Inflammatory macrophage (primary cell): ENCODE results near the gene LIMS3.
"Not testable (repeated sequence)": the region's sequence is repeated elsewhere in the genome, so short reads cannot be mapped to it uniquely, and the experiment has no call there.

Experiments
- DNase-seq, 2 donors: peaks; one replicate each; pipeline ENCODE4 v3.0.0-alpha.2; 2020 to 2022
- total RNA-seq, 18 experiments: gene quantifications; one replicate each; lab custom pipeline; 2026; ENCODE audit warnings: mixed read lengths in 6 of 18, inconsistent platforms in 2 of 18; lab: John Stamatoyannopoulos, UW

Gene LIMS3
- total RNA-seq, result 0 to 0.16 (median 0.06) reads per million in 18 experiments

GRCh38 chr2:109898462-109899336 is at the start of gene LIMS3:
Gene LIMS3 (plus strand): TSS chr2:109898688. CDS start chr2:109898729, 41 bp downstream.
- DNase-seq, result not testable (repeated sequence)

- DNase-seq, result not testable (repeated sequence)
Measured at GRCh38 chr2:109871129-109871751, 27.2 kb upstream of the LIMS3 start.

- not testable (repeated sequence) for DNase-seq
Measured at GRCh38 chr2:109876625-109877024, 21.9 kb upstream of the LIMS3 start.

GRCh38 chr2:109882112-109882511 is 16.4 kb upstream of the LIMS3 start:
- DNase-seq, result not testable (repeated sequence)

GRCh38 chr2:109888414-109888813 is 10.1 kb upstream of the LIMS3 start:
- DNase-seq, result not testable (repeated sequence)

- not testable (repeated sequence) for DNase-seq
Measured at GRCh38 chr2:109889909-109890308, 8.6 kb upstream of the LIMS3 start.

GRCh38 chr2:109891024-109891423 is 7.5 kb upstream of the LIMS3 start:
- not testable (repeated sequence) for DNase-seq

GRCh38 chr2:109893736-109894135 is 4.8 kb upstream of the LIMS3 start:
- DNase-seq, result not testable (repeated sequence)

GRCh38 chr2:109894141-109894540 is 4.3 kb upstream of the LIMS3 start:
- DNase-seq, result not testable (repeated sequence)

- DNase-seq, result not testable (repeated sequence)
Measured at GRCh38 chr2:109895090-109895869, 3.2 kb upstream of the LIMS3 start.

GRCh38 chr2:109896212-109896611 is 2.3 kb upstream of the LIMS3 start:
- not testable (repeated sequence) for DNase-seq

- DNase-seq, result not testable (repeated sequence)
Measured at GRCh38 chr2:109897769-109898461, 573 bp upstream of the LIMS3 start.

- DNase-seq, result not testable (repeated sequence)
Measured at GRCh38 chr2:109905796-109906195, 7.3 kb downstream of the LIMS3 start.

- not testable (repeated sequence) for DNase-seq
Measured at GRCh38 chr2:109908626-109909025, 10.1 kb downstream of the LIMS3 start.

GRCh38 chr2:109910789-109911188 is 12.3 kb downstream of the LIMS3 start:
- DNase-seq, result not testable (repeated sequence)

- not testable (repeated sequence) for DNase-seq
Measured at GRCh38 chr2:109913911-109914310, 15.4 kb downstream of the LIMS3 start.

GRCh38 chr2:109914552-109914951 is 16.1 kb downstream of the LIMS3 start:
- DNase-seq, result not testable (repeated sequence)

GRCh38 chr2:109915830-109916229 is 17.3 kb downstream of the LIMS3 start:
- DNase-seq, result not testable (repeated sequence)

- DNase-seq, result not testable (repeated sequence)
Measured at GRCh38 chr2:109920162-109920561, 21.7 kb downstream of the LIMS3 start.

- not testable (repeated sequence) for DNase-seq
Measured at GRCh38 chr2:109921543-109922384, 23.3 kb downstream of the LIMS3 start.

GRCh38 chr2:109924481-109924880 is 26.0 kb downstream of the LIMS3 start:
- not testable (repeated sequence) for DNase-seq
